ENCODE results near the gene SLC38A1. TPM values are rescaled to one million over a fixed set of nuclear protein-coding genes. Genes with fewer than 3 reads are reported as not detected.

Gene SLC38A1
- total RNA-seq, 1 experiment from 2014 or later, result 155 TPM

GRCh38 chr12:46282829-46283228, 14.0 kb upstream of the SLC38A1 start:
- H3K4me2 ChIP-seq (ENCODE audit: low read length), result no peak overlapping the region
- H3K27me3 ChIP-seq (ENCODE audit: insufficient read depth, low read length), result no peaks in the 10 kb centered on the region
- ATAC-seq (no peak), DNase-seq (ENCODE audit: low read depth, low spot score) (no peak)
- no peaks in the 10 kb centered on the region for H4K20me1 ChIP-seq (ENCODE audit: insufficient read depth)
- POLR2A ChIA-PET, result no interaction called here
- no peak overlapping the region for H3K9ac ChIP-seq (ENCODE audit: low read length)
- no peaks in the 10 kb centered on the region; the same call in 1 of the 2 replicates for H3K9me2 ChIP-seq (ENCODE audit: insufficient read depth)
- intact Hi-C loops (cut with micrococcal nuclease), result no loop called here
- no peaks in the 10 kb centered on the region for H3K79me2 ChIP-seq (ENCODE audit: insufficient read depth, low read length)
- no peak overlapping the region for H3K27ac ChIP-seq (ENCODE audit: low read depth, low read length)
- no peaks in the 10 kb centered on the region; a peak in 1 of 4 replicates for H3K36me3 ChIP-seq (ENCODE audit: control insufficient read depth in 1 of 2, insufficient read depth in 2 of 2, low read length in 2 of 2)
- BruUV-seq (replicated peaks), result no TSS peak
- H3K9me3 ChIP-seq (ENCODE audit: control insufficient read depth in 1 of 2, insufficient read depth in 1 of 2, low read depth in 1 of 2, low read length in 2 of 2), result peaks cover 0 to 19% of the 10 kb centered on the region in 2 experiments; a peak in 2 of 4 replicates
- no peak overlapping the region for H2AFZ ChIP-seq (ENCODE audit: low read depth, low read length, poor library complexity, severe bottlenecking)
- no peaks in the 10 kb centered on the region for H3K4me1 ChIP-seq (ENCODE audit: control insufficient read depth in 1 of 2, insufficient read depth in 2 of 2, low read length in 2 of 2)
- CTCF ChIA-PET, result no interaction called here
- no peak overlapping the region for H3K4me3 ChIP-seq (replicated peaks in 1 of 2; ENCODE audit: low read depth in 1 of 2, low read length in 2 of 2)
- no peak for TF ChIP-seq REST (IDR thresholded peaks at IDR 0.05; ENCODE audit: low read depth)
- TF ChIP-seq FOSL1 (IDR thresholded peaks at IDR 0.05; ENCODE audit: low read depth), result no peak
- TF ChIP-seq ZNF274 (IDR thresholded peaks at IDR 0.05; ENCODE audit: low read depth, low read length), result no peak
- RAD21 ChIA-PET (ENCODE audit: low non-redundant PET in 1 of 2, low total read pairs in 2 of 2, uncharacterized antibody in 2 of 2, unreplicated experiment in 2 of 2), result no interaction called here

- ChIA-PET CTCF (no interaction called here), POLR2A (interaction anchor here (0.6 to 0.9 kb wide), 2 partner anchors 8 to 10 kb away, joined by 3 to 5 read pairs; partner anchors contain the start of gene SLC38A1), RAD21 (ENCODE audit: low non-redundant PET in 1 of 2, low total read pairs in 2 of 2, uncharacterized antibody in 2 of 2, unreplicated experiment in 2 of 2) (no interaction called here)
- Histone ChIP-seq H3K4me2 (ENCODE audit: low read length) (no peak overlapping the region), H3K9ac (ENCODE audit: low read length) (no peak overlapping the region), H3K79me2 (ENCODE audit: insufficient read depth, low read length) (no peaks in the 10 kb centered on the region), H2AFZ (ENCODE audit: low read depth, low read length, poor library complexity, severe bottlenecking) (no peak overlapping the region), H3K27me3 (ENCODE audit: insufficient read depth, low read length) (no peaks in the 10 kb centered on the region), H3K4me3 (replicated peaks in 1 of 2; ENCODE audit: low read depth in 1 of 2, low read length in 2 of 2) (no peak overlapping the region), H3K9me2 (ENCODE audit: insufficient read depth) (no peaks in the 10 kb centered on the region; the same call in 1 of the 2 replicates), H3K36me3 (ENCODE audit: control insufficient read depth in 1 of 2, insufficient read depth in 2 of 2, low read length in 2 of 2) (no peaks in the 10 kb centered on the region), H4K20me1 (ENCODE audit: insufficient read depth) (no peaks in the 10 kb centered on the region), H3K4me1 (ENCODE audit: control insufficient read depth in 1 of 2, insufficient read depth in 2 of 2, low read length in 2 of 2) (no peaks in the 10 kb centered on the region), H3K9me3 (ENCODE audit: control insufficient read depth in 1 of 2, insufficient read depth in 1 of 2, low read depth in 1 of 2, low read length in 2 of 2) (no peaks in the 10 kb centered on the region), H3K27ac (ENCODE audit: low read depth, low read length) (no peak overlapping the region)
- ATAC-seq (no peak), DNase-seq (ENCODE audit: low read depth, low spot score) (no peak)
- BruUV-seq (replicated peaks), result no TSS peak
- no peak for TF ChIP-seq ATF3 (IDR thresholded peaks at IDR 0.05)
- TF ChIP-seq EGR1 (IDR thresholded peaks at IDR 0.05; ENCODE audit: low read depth), result no peak
- no peak for TF ChIP-seq ZFX (IDR thresholded peaks at IDR 0.05)
- no peak for TF ChIP-seq POLR2AphosphoS5 (IDR thresholded peaks at IDR 0.05; ENCODE audit: low read depth, low read length)
- TF ChIP-seq CTCF (IDR thresholded peaks at IDR 0.05 in 2 of 3, conservative IDR thresholded peaks at IDR 0.05 in 1 of 3; ENCODE audit: borderline replicate concordance in 1 of 3, insufficient read depth in 1 of 3, low read depth in 2 of 3, low read length in 2 of 3), result no peak
- TF ChIP-seq EZH2 (IDR thresholded peaks at IDR 0.05), result no peak
- TF ChIP-seq RAD21 (IDR thresholded peaks at IDR 0.05; ENCODE audit: low read depth), result no peak
- no peak for TF ChIP-seq ZBTB33 (IDR thresholded peaks at IDR 0.05; ENCODE audit: extremely low read depth, insufficient replicate concordance, low read length)
- intact Hi-C loops (cut with micrococcal nuclease), result no loop called here
These were observed 7.9 kb upstream of the SLC38A1 start for GRCh38 chr12:46276756-46277155.

All from HCT116 (cell line).